Nephron progenitor cell (in vitro differentiated cells): ENCODE data around the gene NOS1AP.

Experiments
- DNase-seq: peaks from one replicate; pipeline ENCODE4 v3.0.0; 2021
- H3K27ac Mint-ChIP-seq: 2 replicates; pipeline ENCODE4 v1.8.0; 2021; ENCODE audit warnings: mild to moderate bottlenecking, moderate library complexity, mixed read lengths
- H3K27me3 Mint-ChIP-seq: 2 replicates; pipeline ENCODE4 v1.8.0; 2021; ENCODE audit warnings: mild to moderate bottlenecking, low read depth, mixed read lengths; ENCODE audit not compliant: poor library complexity
- H3K36me3 Mint-ChIP-seq: 2 replicates; pipeline ENCODE4 v1.8.0; 2021; ENCODE audit warnings: low read depth, mixed read lengths
- H3K4me1 Mint-ChIP-seq: 2 replicates; pipeline ENCODE4 v1.8.0; 2021; ENCODE audit warnings: mixed read lengths
- H3K4me3 Mint-ChIP-seq: 2 replicates; pipeline ENCODE4 v1.8.0; 2021; ENCODE audit warnings: mild to moderate bottlenecking, moderate library complexity, mixed read lengths
- H3K9me3 Mint-ChIP-seq: 2 replicates; pipeline ENCODE4 v1.8.0; 2021; ENCODE audit warnings: mild to moderate bottlenecking, moderate library complexity, mixed read lengths
- TF ChIP-seq, protein P1 (sequence below): fragments of 200-600 bp; sonication (generic); IDR thresholded peaks from 2 replicates; pipeline ENCODE4 v1.5.0; 2021; ENCODE audit warnings: antibody characterized with exemption

NOS1AP gene

GRCh38 chr1:162179121-162179520, 109.6 kb downstream of the NOS1AP start:
- TF ChIP-seq, protein P1, sequence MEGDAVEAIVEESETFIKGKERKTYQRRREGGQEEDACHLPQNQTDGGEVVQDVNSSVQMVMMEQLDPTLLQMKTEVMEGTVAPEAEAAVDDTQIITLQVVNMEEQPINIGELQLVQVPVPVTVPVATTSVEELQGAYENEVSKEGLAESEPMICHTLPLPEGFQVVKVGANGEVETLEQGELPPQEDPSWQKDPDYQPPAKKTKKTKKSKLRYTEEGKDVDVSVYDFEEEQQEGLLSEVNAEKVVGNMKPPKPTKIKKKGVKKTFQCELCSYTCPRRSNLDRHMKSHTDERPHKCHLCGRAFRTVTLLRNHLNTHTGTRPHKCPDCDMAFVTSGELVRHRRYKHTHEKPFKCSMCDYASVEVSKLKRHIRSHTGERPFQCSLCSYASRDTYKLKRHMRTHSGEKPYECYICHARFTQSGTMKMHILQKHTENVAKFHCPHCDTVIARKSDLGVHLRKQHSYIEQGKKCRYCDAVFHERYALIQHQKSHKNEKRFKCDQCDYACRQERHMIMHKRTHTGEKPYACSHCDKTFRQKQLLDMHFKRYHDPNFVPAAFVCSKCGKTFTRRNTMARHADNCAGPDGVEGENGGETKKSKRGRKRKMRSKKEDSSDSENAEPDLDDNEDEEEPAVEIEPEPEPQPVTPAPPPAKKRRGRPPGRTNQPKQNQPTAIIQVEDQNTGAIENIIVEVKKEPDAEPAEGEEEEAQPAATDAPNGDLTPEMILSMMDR = no peak
- H3K27ac Mint-ChIP-seq = peak overlapping the region; percentile 44
- H3K27me3 Mint-ChIP-seq = peaks cover 3% of the 10 kb centered on the region
- H3K4me3 Mint-ChIP-seq = no peak overlapping the region
- no peaks in the 10 kb centered on the region for H3K36me3 Mint-ChIP-seq
- H3K9me3 Mint-ChIP-seq = no peaks in the 10 kb centered on the region
- H3K4me1 Mint-ChIP-seq = peaks cover 28% of the 10 kb centered on the region
- no peak for DNase-seq

- Mint-ChIP-seq H3K36me3 (no peaks in the 10 kb centered on the region), H3K27ac (no peak overlapping the region), H3K4me1 (peaks cover 28% of the 10 kb centered on the region), H3K9me3 (no peaks in the 10 kb centered on the region), H3K4me3 (no peak overlapping the region), H3K27me3 (peaks cover 3% of the 10 kb centered on the region)
- TF ChIP-seq, protein P1 = no peak
- DNase-seq = no peak
Measured at GRCh38 chr1:162180813-162181212, 111.3 kb downstream of the NOS1AP start.

- Mint-ChIP-seq H3K27ac (no peak overlapping the region), H3K27me3 (peaks cover 6% of the 10 kb centered on the region), H3K4me3 (no peak overlapping the region), H3K4me1 (peaks cover 18% of the 10 kb centered on the region), H3K36me3 (no peaks in the 10 kb centered on the region), H3K9me3 (peaks cover 5% of the 10 kb centered on the region)
- TF ChIP-seq, protein P1 = no peak
- no peak for DNase-seq
Measured at GRCh38 chr1:162182090-162182489, 112.6 kb downstream of the NOS1AP start.

DNA sequence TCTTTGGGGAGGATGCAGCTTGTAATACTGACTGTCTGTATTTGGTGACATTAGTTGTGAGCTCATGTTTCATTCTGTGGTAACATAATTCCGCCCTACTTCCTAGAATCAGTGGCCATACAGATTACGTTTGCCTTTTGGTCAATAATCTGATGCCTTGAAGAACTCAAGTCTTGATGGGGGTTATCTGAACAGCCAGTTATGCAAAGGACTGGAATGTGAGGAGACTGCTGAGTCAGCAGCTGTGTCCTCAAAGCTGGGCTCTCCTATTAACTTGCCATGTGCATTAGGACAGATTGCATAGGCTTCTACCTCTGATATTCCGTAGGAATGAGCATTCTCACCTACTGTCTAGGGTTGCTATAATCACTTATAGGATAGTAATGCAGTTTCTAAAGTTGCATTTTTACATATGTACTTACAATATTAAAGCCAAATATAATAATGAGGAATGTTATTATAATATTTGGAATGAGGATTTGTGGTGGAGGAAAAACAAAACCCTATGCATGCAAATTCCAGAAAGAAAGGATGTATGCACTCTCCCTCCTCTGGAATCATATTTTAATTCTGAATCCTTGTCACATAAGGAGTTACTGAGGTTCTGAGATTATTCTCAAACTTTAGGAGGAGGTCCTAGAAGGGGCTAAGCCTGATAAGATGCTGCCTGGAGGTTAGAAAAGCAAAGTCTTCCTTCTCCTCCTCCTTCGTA, 116.0 kb downstream of the NOS1AP start:
- TF ChIP-seq, protein P1 = no peak
- peaks cover 5% of the 10 kb centered on the region for H3K9me3 Mint-ChIP-seq
- H3K4me1 Mint-ChIP-seq = peaks cover 7% of the 10 kb centered on the region
- peaks cover 6% of the 10 kb centered on the region for H3K27me3 Mint-ChIP-seq
- H3K4me3 Mint-ChIP-seq = no peak overlapping the region
- no peaks in the 10 kb centered on the region for H3K36me3 Mint-ChIP-seq
- H3K27ac Mint-ChIP-seq = no peak overlapping the region
- DNase-seq = no peak

GRCh38 chr1:162186026-162186374, 116.5 kb downstream of the NOS1AP start:
- Mint-ChIP-seq H3K4me3 (no peak overlapping the region), H3K36me3 (no peaks in the 10 kb centered on the region), H3K27me3 (peaks cover 6% of the 10 kb centered on the region), H3K27ac (no peak overlapping the region), H3K9me3 (peaks cover 5% of the 10 kb centered on the region), H3K4me1 (peaks cover 7% of the 10 kb centered on the region)
- TF ChIP-seq, protein P1 = no peak
- no peak for DNase-seq

GRCh38 chr1:162186406-162186805, 116.9 kb downstream of the NOS1AP start:
- Mint-ChIP-seq H3K27me3 (peaks cover 6% of the 10 kb centered on the region), H3K9me3 (peaks cover 5% of the 10 kb centered on the region), H3K27ac (no peak overlapping the region), H3K36me3 (no peaks in the 10 kb centered on the region), H3K4me3 (no peak overlapping the region), H3K4me1 (peaks cover 7% of the 10 kb centered on the region)
- TF ChIP-seq, protein P1 = no peak
- DNase-seq = no peak
